ENCODE data around the gene CCDC188. TPM values are rescaled to one million over a fixed set of nuclear protein-coding genes. Genes with fewer than 3 reads are reported as not detected.
A peak's percentile ranks its signal among the peaks of the same experiment; 100 is the strongest.

Gene CCDC188
- total and polyA plus RNA-seq, 7 experiments from 2014 or later, result not detected

GRCh38 chr22:20133930-20134549 lies 16.8 kb downstream of the CCDC188 start:
- no peaks in the 10 kb centered on the region for H3K9me3 Mint-ChIP-seq
- Histone ChIP-seq H3K27me3 (ENCODE audit: control insufficient read depth in 2 of 2, insufficient read depth in 2 of 2, low read length in 2 of 2) (no peaks in the 10 kb centered on the region), H3K4me3 (ENCODE audit: low read length) (no peak overlapping the region), H3K36me3 (ENCODE audit: control insufficient read depth in 2 of 3, insufficient read depth in 3 of 3, low read length in 3 of 3) (peaks cover 0 to 5% (median 0%) of the 10 kb centered on the region in 3 experiments), H3K9me3 (ENCODE audit: control insufficient read depth in 2 of 3, low read length in 3 of 3) (no peaks in the 10 kb centered on the region), H3K4me1 (ENCODE audit: control insufficient read depth in 2 of 2, insufficient read depth in 2 of 2, low read length in 2 of 2) (peaks cover 14 to 20% of the 10 kb centered on the region in 2 donors), H3K27ac (ENCODE audit: low read depth, low read length) (no peak overlapping the region)
- peak overlapping the region; percentile 26 to 83 (median 60) for H3K4me3 Mint-ChIP-seq
- CTCF ChIA-PET, result no interaction called here
- H3K27me3 Mint-ChIP-seq, result no peaks in the 10 kb centered on the region
- POLR2A ChIA-PET, result no interaction called here
- no peak for DNase-seq
- peak overlapping the region in 4 of 9 donors; percentile 28 to 70 (median 46) for H3K27ac Mint-ChIP-seq
- H3K36me3 Mint-ChIP-seq, result peaks cover 0 to 2% (median 0%) of the 10 kb centered on the region in 5 donors
- intact Hi-C loops (cut with micrococcal nuclease), result no loop called here
- H3K4me1 Mint-ChIP-seq, result peaks cover 15 to 53% (median 32%) of the 10 kb centered on the region in 7 donors
- no peak for ATAC-seq

- ChIA-PET CTCF (no interaction called here), POLR2A (no interaction called here)
- H3K27me3 Mint-ChIP-seq, result no peaks in the 10 kb centered on the region
- intact Hi-C loops (cut with micrococcal nuclease), result no loop called here
- Histone ChIP-seq H3K4me3 (ENCODE audit: low read length) (peak overlapping the region; percentile 48), H3K9me3 (ENCODE audit: control insufficient read depth in 2 of 3, low read length in 3 of 3) (no peaks in the 10 kb centered on the region), H3K36me3 (ENCODE audit: control insufficient read depth in 2 of 3, insufficient read depth in 3 of 3, low read length in 3 of 3) (peaks cover 0 to 3% (median 0%) of the 10 kb centered on the region in 3 experiments), H3K27ac (ENCODE audit: low read depth, low read length) (peak overlapping the region; percentile 64), H3K27me3 (ENCODE audit: control insufficient read depth in 2 of 2, insufficient read depth in 2 of 2, low read length in 2 of 2) (no peaks in the 10 kb centered on the region), H3K4me1 (ENCODE audit: control insufficient read depth in 2 of 2, insufficient read depth in 2 of 2, low read length in 2 of 2) (peaks cover 14 to 20% of the 10 kb centered on the region in 2 donors)
- no peaks in the 10 kb centered on the region for H3K9me3 Mint-ChIP-seq
- peak overlapping the region; percentile 62 to 83 (median 74) for H3K4me3 Mint-ChIP-seq
- H3K4me1 Mint-ChIP-seq, result peaks cover 10 to 45% (median 29%) of the 10 kb centered on the region in 7 donors
- peak overlapping the region in 6 of 9 donors; percentile 28 to 70 (median 54) for H3K27ac Mint-ChIP-seq
- no peaks in the 10 kb centered on the region for H3K36me3 Mint-ChIP-seq
- DNase-seq (no peak), ATAC-seq (no peak)
Measured at GRCh38 chr22:20132686-20133246, 18.1 kb downstream of the CCDC188 start.

- CTCF ChIA-PET, result no interaction called here
- H3K36me3 Mint-ChIP-seq, result peaks cover 0 to 2% (median 0%) of the 10 kb centered on the region in 5 donors
- peaks cover 0 to 2% (median 0%) of the 10 kb centered on the region in 11 donors for H3K9me3 Mint-ChIP-seq
- H3K27me3 Mint-ChIP-seq, result no peaks in the 10 kb centered on the region
- Histone ChIP-seq H3K27me3 (ENCODE audit: control insufficient read depth in 2 of 2, insufficient read depth in 2 of 2, low read length in 2 of 2) (no peaks in the 10 kb centered on the region), H3K4me3 (ENCODE audit: low read length) (peak overlapping the region; percentile 48), H3K4me1 (ENCODE audit: control insufficient read depth in 2 of 2, insufficient read depth in 2 of 2, low read length in 2 of 2) (peaks cover 14 to 20% of the 10 kb centered on the region in 2 donors), H3K27ac (ENCODE audit: low read depth, low read length) (peak overlapping the region; percentile 64), H3K36me3 (ENCODE audit: control insufficient read depth in 2 of 3, insufficient read depth in 3 of 3, low read length in 3 of 3) (peaks cover 0 to 3% (median 0%) of the 10 kb centered on the region in 3 experiments), H3K9me3 (ENCODE audit: control insufficient read depth in 2 of 3, low read length in 3 of 3) (no peaks in the 10 kb centered on the region)
- H3K4me1 Mint-ChIP-seq, result peaks cover 5 to 41% (median 29%) of the 10 kb centered on the region in 7 donors
- POLR2A ChIA-PET, result no interaction called here
- intact Hi-C loops (cut with micrococcal nuclease), result loop anchor here (1.0 kb wide), 6 partner anchors 15 to 116 kb away; partner anchors contain the start of genes TRMT2A (in 2 of the 2), ARVCF (in 1 of the 2), DGCR8 (in 1 of the 2) and TANGO2 (in 1 of the 2)
- H3K27ac Mint-ChIP-seq, result peak overlapping the region in 2 of 9 donors; percentile 9 to 43
- ATAC-seq (no peak), DNase-seq (peak in 2 of 9 donors; percentile 15 to 44)
- peak overlapping the region; percentile 62 to 83 (median 74) for H3K4me3 Mint-ChIP-seq
Measured at GRCh38 chr22:20131859-20132685, 18.8 kb downstream of the CCDC188 start.

- Histone ChIP-seq H3K9me3 (ENCODE audit: control insufficient read depth in 2 of 3, low read length in 3 of 3) (no peaks in the 10 kb centered on the region), H3K36me3 (ENCODE audit: control insufficient read depth in 2 of 3, insufficient read depth in 3 of 3, low read length in 3 of 3) (peaks cover 0 to 6% (median 0%) of the 10 kb centered on the region in 3 experiments), H3K27me3 (ENCODE audit: control insufficient read depth in 2 of 2, insufficient read depth in 2 of 2, low read length in 2 of 2) (no peaks in the 10 kb centered on the region), H3K4me3 (ENCODE audit: low read length) (peak within 1 kb of the TSS; percentile 73), H3K4me1 (ENCODE audit: control insufficient read depth in 2 of 2, insufficient read depth in 2 of 2, low read length in 2 of 2) (peaks cover 14 to 20% of the 10 kb centered on the region in 2 donors), H3K27ac (ENCODE audit: low read depth, low read length) (peak within 1 kb of the TSS; percentile 91)
- peaks cover 0 to 2% (median 0%) of the 10 kb centered on the region in 11 donors for H3K9me3 Mint-ChIP-seq
- H3K4me3 Mint-ChIP-seq, result peak within 1 kb of the TSS; percentile 62 to 83 (median 74)
- H3K27ac Mint-ChIP-seq, result peak within 1 kb of the TSS in 7 of 9 donors; percentile 9 to 82 (median 65)
- intact Hi-C loops (cut with micrococcal nuclease), result loop anchor here (1.0 kb wide), 6 partner anchors 14 to 115 kb away; partner anchors contain the start of genes TRMT2A (in 2 of the 2), ARVCF (in 1 of the 2), DGCR8 (in 1 of the 2) and TANGO2 (in 1 of the 2)
- H3K36me3 Mint-ChIP-seq, result peaks cover 0 to 2% (median 0%) of the 10 kb centered on the region in 5 donors
- peaks cover 5 to 38% (median 27%) of the 10 kb centered on the region in 7 donors for H3K4me1 Mint-ChIP-seq
- ATAC-seq (peak; percentile 79), DNase-seq (peak in 8 of 9 donors; percentile 14 to 55 (median 30))
- POLR2A ChIA-PET, result interaction anchor here (0.8 to 3.1 kb wide), 2 partner anchors 13 to 16 kb away, joined by 4 to 29 read pairs; partner anchors contain the start of genes RANBP1 and TRMT2A
- H3K27me3 Mint-ChIP-seq, result no peaks in the 10 kb centered on the region
- CTCF ChIA-PET, result no interaction called here
Measured at GRCh38 chr22:20131597-20131858, 19.3 kb downstream of the CCDC188 start, which contains the start of gene ZDHHC8. Gene ZDHHC8 (plus strand): TSS chr22:20131804. CDS start chr22:20131948, 144 bp downstream.

- Mint-ChIP-seq H3K4me1 (peaks cover 0 to 33% (median 23%) of the 10 kb centered on the region in 7 donors), H3K9me3 (peaks cover 0 to 2% (median 0%) of the 10 kb centered on the region in 11 donors), H3K27ac (peak overlapping the region in 6 of 9 donors; percentile 36 to 82 (median 68)), H3K36me3 (peaks cover 0 to 4% (median 2%) of the 10 kb centered on the region in 5 donors), H3K27me3 (no peaks in the 10 kb centered on the region), H3K4me3 (peak overlapping the region in 8 of 10 donors; percentile 17 to 75 (median 69))
- intact Hi-C loops (cut with micrococcal nuclease), result loop anchor here (1.0 kb wide), 6 partner anchors 14 to 115 kb away; partner anchors contain the start of genes TRMT2A (in 2 of the 2), ARVCF (in 1 of the 2), DGCR8 (in 1 of the 2) and TANGO2 (in 1 of the 2)
- DNase-seq (peak; percentile 65 to 77 (median 72)), ATAC-seq (peak; percentile 88)
- peaks cover 14 to 20% of the 10 kb centered on the region in 2 donors for H3K4me1 ChIP-seq (ENCODE audit: control insufficient read depth in 2 of 2, insufficient read depth in 2 of 2, low read length in 2 of 2)
- H3K9me3 ChIP-seq (ENCODE audit: control insufficient read depth in 2 of 3, low read length in 3 of 3), result no peaks in the 10 kb centered on the region
- ChIA-PET POLR2A (interaction anchor here (0.8 to 3.1 kb wide), 6 partner anchors 12 to 263 kb away, joined by 3 to 29 read pairs (median 4); partner anchors contain the start of genes RANBP1, TANGO2, TRMT2A and ZNF74), CTCF (interaction anchor here (0.8 to 2.2 kb wide), 2 partner anchors 160 to 162 kb away, joined by 3 to 6 read pairs; no protein-coding TSS in a partner anchor)
- peaks cover 0 to 11% (median 0%) of the 10 kb centered on the region in 3 experiments for H3K36me3 ChIP-seq (ENCODE audit: control insufficient read depth in 2 of 3, insufficient read depth in 3 of 3, low read length in 3 of 3)
- no peaks in the 10 kb centered on the region for H3K27me3 ChIP-seq (ENCODE audit: control insufficient read depth in 2 of 2, insufficient read depth in 2 of 2, low read length in 2 of 2)
- peak overlapping the region; percentile 91 for H3K27ac ChIP-seq (ENCODE audit: low read depth, low read length)
- peak overlapping the region; percentile 73 for H3K4me3 ChIP-seq (ENCODE audit: low read length)
Measured at GRCh38 chr22:20130731-20131596, 19.9 kb downstream of the CCDC188 start.
